ENCODE results near the gene PCSK1.

Gene PCSK1

GRCh38 chr5:96343094-96343493, 90.0 kb downstream of the PCSK1 start:
- no peak overlapping the region for H3K4me3 ChIP-seq (ENCODE audit: low read depth, low read length)
- TF ChIP-seq CTCF (IDR thresholded peaks at IDR 0.05; ENCODE audit: insufficient read depth, low read depth, low read length, missing control alignments) = no peak
- DNase-seq (ENCODE audit: low read depth) = no peak

- DNase-seq (ENCODE audit: low read depth) = no peak
Observed at GRCh38 chr5:96342581-96342980, 90.5 kb downstream of the PCSK1 start.

More at GRCh38 chr5:96342581-96342980, 90.5 kb downstream of the PCSK1 start:
- TF ChIP-seq CTCF (IDR thresholded peaks at IDR 0.05; ENCODE audit: insufficient read depth, low read depth, low read length, missing control alignments) = no peak
- H3K4me3 ChIP-seq (ENCODE audit: low read depth, low read length) = no peak overlapping the region

All from GM12865 (cell line).